H1 (cell line): Measurements from ENCODE around the gene RHBDF1.

Experiments used
- CBX5 ChIP-seq: fragments of 300-800, 300-1000 bp; sonication (generic); IDR thresholded peaks from 2 replicates; pipeline ENCODE4 v1.7.1; 2016; ENCODE audit warnings: antibody characterized with exemption, low read length, low read depth
- CBX8 ChIP-seq: fragments of 300-800, 300-1000 bp; sonication (generic); IDR thresholded peaks from 2 replicates; pipeline ENCODE4 v1.7.1; 2016; ENCODE audit warnings: low read depth, low read length, borderline replicate concordance
- CREB1 ChIP-seq: IDR thresholded peaks from 2 replicates; pipeline ENCODE4 v1.6.1; 2012; ENCODE audit warnings: inconsistent platforms
- EZH2 ChIP-seq: fragments of 200-600 bp; sonication (generic); IDR thresholded peaks from 2 replicates; pipeline ENCODE4 v1.7.1; 2012; ENCODE audit warnings: low read depth, mild to moderate bottlenecking, moderate library complexity, low read length, inconsistent platforms; ENCODE audit not compliant: severe bottlenecking
- JUN ChIP-seq: IDR thresholded peaks from 2 replicates; pipeline ENCODE4 v1.6.1; 2011; ENCODE audit warnings: low read depth, mild to moderate bottlenecking, improper control_type of control experiment, low read length
- JUND ChIP-seq: IDR thresholded peaks from 2 replicates; pipeline ENCODE4 v1.6.1; 2011; ENCODE audit warnings: mild to moderate bottlenecking, improper control_type of control experiment, low read length
- MAX ChIP-seq: IDR thresholded peaks from 2 replicates; pipeline ENCODE4 v1.6.1; 2012; ENCODE audit warnings: inconsistent platforms
- PHF8 ChIP-seq: fragments of 200-600 bp; sonication (generic); conservative IDR thresholded peaks from 2 replicates; pipeline ENCODE4 v1.7.1; 2012; ENCODE audit warnings: low read depth, mild to moderate bottlenecking, inconsistent platforms, low read length, moderate library complexity
- POLR2A ChIP-seq, 2 experiments: IDR thresholded peaks; 1 replicate in 1 of 2; 2 replicates in 1 of 2; pipeline ENCODE4 v1.6.1; 2011; ENCODE audit warnings: low read depth in 2 of 2, low read length in 2 of 2, mild to moderate bottlenecking in 2 of 2; ENCODE audit errors: control extremely low read depth in 1 of 2
- TBP ChIP-seq: IDR thresholded peaks from 2 replicates; pipeline ENCODE4 v1.6.1; 2011; ENCODE audit warnings: low read depth, low read length, improper control_type of control experiment
- USF2 ChIP-seq: IDR thresholded peaks from 2 replicates; pipeline ENCODE4 v1.6.1; 2011; ENCODE audit warnings: low read length, improper control_type of control experiment
- YY1 ChIP-seq: IDR thresholded peaks from 2 replicates; pipeline ENCODE4 v1.6.1; 2011; ENCODE audit warnings: low read depth, mild to moderate bottlenecking, low read length
- TF ChIP-seq, protein P1 (sequence below), 3 experiments: IDR thresholded peaks; 1 replicate in 2 of 3; 2 replicates in 1 of 3; pipeline versions ENCODE4 v1.5.1 to v1.6.1; 2011; ENCODE audit warnings: low read length in 3 of 3, mild to moderate bottlenecking in 3 of 3, inconsistent platforms in 2 of 3, low read depth in 1 of 3, moderate library complexity in 1 of 3; ENCODE audit not compliant: insufficient read depth in 1 of 3; ENCODE audit errors: control extremely low read depth in 1 of 3

GRCh38 chr16:83060-83603 lies 10.7 kb upstream of the RHBDF1 start:
- TF ChIP-seq, protein P1, sequence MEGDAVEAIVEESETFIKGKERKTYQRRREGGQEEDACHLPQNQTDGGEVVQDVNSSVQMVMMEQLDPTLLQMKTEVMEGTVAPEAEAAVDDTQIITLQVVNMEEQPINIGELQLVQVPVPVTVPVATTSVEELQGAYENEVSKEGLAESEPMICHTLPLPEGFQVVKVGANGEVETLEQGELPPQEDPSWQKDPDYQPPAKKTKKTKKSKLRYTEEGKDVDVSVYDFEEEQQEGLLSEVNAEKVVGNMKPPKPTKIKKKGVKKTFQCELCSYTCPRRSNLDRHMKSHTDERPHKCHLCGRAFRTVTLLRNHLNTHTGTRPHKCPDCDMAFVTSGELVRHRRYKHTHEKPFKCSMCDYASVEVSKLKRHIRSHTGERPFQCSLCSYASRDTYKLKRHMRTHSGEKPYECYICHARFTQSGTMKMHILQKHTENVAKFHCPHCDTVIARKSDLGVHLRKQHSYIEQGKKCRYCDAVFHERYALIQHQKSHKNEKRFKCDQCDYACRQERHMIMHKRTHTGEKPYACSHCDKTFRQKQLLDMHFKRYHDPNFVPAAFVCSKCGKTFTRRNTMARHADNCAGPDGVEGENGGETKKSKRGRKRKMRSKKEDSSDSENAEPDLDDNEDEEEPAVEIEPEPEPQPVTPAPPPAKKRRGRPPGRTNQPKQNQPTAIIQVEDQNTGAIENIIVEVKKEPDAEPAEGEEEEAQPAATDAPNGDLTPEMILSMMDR (IDR thresholded peaks at IDR 0.05; ENCODE audit: control extremely low read depth in 1 of 3, insufficient read depth in 1 of 3, low read depth in 1 of 3, low read length in 3 of 3): no peak
- TF ChIP-seq USF2 (no peak), POLR2A (IDR thresholded peaks at IDR 0.05; ENCODE audit: control extremely low read depth in 1 of 2, low read depth in 2 of 2, low read length in 2 of 2) (no peak), CBX8 (no peak), TBP (no peak), JUN (no peak), YY1 (no peak), CBX5 (no peak), PHF8 (no peak), EZH2 (no peak), CREB1 (no peak), JUND (no peak), MAX (no peak)
